Lower lobe of right lung (tissue), 2 donors: Measurements from ENCODE around the gene RAB6A. TPM values are rescaled to one million over a fixed set of nuclear protein-coding genes. Genes with fewer than 3 reads are reported as not detected.

Experiments
- ATAC-seq, 2 donors: fragments of 200-7000 bp; cut with Tn5 transposase; one replicate each; pipeline ENCODE4 v1.9.1; 2020 to 2022; ENCODE audit warnings: mild to moderate bottlenecking in 2 of 2, moderate library complexity in 2 of 2
- DNase-seq: peaks from one replicate; pipeline ENCODE4 v3.0.0-alpha.2; 2020
- H3K27ac ChIP-seq: fragments of 200-600 bp; one replicate; pipeline ENCODE4 v1.8.0; 2022
- H3K27me3 ChIP-seq: fragments of 200-600 bp; one replicate; pipeline ENCODE4 v1.8.0; 2022; ENCODE audit warnings: low read depth
- H3K36me3 ChIP-seq: fragments of 200-600 bp; one replicate; pipeline ENCODE4 v1.8.0; 2022; ENCODE audit warnings: mild to moderate bottlenecking
- H3K4me1 ChIP-seq: fragments of 200-600 bp; one replicate; pipeline ENCODE4 v1.8.0; 2022
- H3K4me3 ChIP-seq: fragments of 200-600 bp; one replicate; pipeline ENCODE4 v1.8.0; 2022; ENCODE audit warnings: mild to moderate bottlenecking
- H3K9me3 ChIP-seq: fragments of 200-600 bp; one replicate; pipeline ENCODE4 v1.8.0; 2022
- intact Hi-C: fragments of 100-400 bp; cut with DNase I; formaldehyde crosslinking; loops from one replicate; pipeline ENCODE4 v1.11.0; 2022
- total RNA-seq: library from RNA; stranded (reverse); fragmentation: NEBNext Ultra II Directional; extraction: Animal tissue kit (Norgen Biotek cat#: 25700); gene quantifications from one replicate; pipeline ENCODE4 v1.2.1, GENCODE V29; 2021
- TF ChIP-seq, protein P1 (sequence below): fragments of 200-600 bp; IDR thresholded peaks from one replicate; pipeline ENCODE4 v1.8.0; 2022; ENCODE audit warnings: antibody characterized with exemption, mild to moderate bottlenecking
- donor health status: DM: no; HTN: yes; CAD: no; lungs with severe emphysema.

RAB6A gene
- total RNA-seq, 1 donor from 2014 or later, result 128 TPM

DNA sequence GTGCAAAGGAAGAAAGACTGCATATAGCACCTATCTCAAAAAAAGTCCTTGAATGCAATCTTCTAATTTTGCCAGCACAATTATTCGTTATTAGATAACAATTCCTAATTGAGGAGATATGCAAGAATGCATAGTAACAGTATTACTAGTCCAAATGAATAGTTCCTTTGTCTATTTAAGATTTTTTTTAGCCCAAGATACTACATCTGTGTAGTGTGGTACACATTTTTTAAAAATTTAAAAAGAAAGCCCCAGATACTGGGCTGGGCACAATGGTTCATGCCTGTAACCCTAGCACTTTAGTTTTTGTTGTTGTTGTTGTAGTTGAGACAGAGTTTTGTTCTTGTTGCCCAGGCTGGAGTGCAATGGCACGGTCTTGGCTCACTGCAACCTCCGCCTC lies 43.7 kb downstream of the RAB6A start:
- H3K36me3 ChIP-seq, result peaks cover 66% of the 10 kb centered on the region
- intact Hi-C loops, result no loop called here
- TF ChIP-seq, protein P1, sequence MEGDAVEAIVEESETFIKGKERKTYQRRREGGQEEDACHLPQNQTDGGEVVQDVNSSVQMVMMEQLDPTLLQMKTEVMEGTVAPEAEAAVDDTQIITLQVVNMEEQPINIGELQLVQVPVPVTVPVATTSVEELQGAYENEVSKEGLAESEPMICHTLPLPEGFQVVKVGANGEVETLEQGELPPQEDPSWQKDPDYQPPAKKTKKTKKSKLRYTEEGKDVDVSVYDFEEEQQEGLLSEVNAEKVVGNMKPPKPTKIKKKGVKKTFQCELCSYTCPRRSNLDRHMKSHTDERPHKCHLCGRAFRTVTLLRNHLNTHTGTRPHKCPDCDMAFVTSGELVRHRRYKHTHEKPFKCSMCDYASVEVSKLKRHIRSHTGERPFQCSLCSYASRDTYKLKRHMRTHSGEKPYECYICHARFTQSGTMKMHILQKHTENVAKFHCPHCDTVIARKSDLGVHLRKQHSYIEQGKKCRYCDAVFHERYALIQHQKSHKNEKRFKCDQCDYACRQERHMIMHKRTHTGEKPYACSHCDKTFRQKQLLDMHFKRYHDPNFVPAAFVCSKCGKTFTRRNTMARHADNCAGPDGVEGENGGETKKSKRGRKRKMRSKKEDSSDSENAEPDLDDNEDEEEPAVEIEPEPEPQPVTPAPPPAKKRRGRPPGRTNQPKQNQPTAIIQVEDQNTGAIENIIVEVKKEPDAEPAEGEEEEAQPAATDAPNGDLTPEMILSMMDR, result no peak
- H3K4me1 ChIP-seq, result peaks cover 18% of the 10 kb centered on the region
- H3K27ac ChIP-seq, result no peak overlapping the region
- no peak for ATAC-seq
- no peaks in the 10 kb centered on the region for H3K27me3 ChIP-seq
- no peaks in the 10 kb centered on the region for H3K9me3 ChIP-seq
- DNase-seq, result no peak
- no peak overlapping the region for H3K4me3 ChIP-seq

DNA sequence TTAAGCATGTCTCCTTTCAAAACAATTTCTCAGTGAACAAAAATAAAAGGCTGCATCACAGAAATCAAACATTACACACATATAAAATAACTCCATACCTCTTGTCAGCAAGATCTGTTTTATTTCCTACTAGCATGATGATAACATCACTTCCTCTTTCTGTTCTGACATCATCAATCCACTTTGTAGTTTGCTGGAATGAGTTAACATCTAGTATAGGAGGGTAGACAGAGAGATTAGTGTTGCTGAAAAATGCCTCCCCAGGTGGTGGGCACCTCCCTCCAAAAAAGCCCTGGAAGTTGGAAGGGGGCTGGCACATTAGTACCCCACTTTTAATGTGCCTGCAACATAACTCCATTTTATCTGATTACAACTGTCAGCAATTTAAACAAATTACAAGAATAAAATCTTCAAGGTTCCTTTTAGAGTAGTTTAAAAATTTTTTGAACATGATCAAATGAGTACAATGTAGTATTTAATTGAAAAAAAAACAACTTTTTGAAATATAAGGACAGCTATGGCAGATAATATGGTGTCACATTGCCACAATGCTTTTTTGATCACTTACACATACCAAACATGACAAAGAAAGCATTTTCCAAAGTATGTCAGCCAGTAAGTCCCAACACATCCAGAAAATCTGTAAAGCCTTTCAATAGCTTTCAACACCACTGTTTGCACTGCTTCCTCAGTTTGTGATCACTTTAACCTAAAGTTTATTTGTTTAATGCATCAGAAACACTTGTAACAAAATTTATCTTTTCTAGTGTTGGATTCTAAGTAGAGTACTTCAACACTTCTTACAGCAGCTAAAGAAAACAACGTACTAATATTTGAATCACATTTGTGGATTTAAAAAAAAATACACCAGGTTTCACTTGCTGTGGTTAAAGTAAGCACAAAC lies 44.5 kb downstream of the RAB6A start:
- ATAC-seq, result peak; percentile 37 to 55

DNA sequence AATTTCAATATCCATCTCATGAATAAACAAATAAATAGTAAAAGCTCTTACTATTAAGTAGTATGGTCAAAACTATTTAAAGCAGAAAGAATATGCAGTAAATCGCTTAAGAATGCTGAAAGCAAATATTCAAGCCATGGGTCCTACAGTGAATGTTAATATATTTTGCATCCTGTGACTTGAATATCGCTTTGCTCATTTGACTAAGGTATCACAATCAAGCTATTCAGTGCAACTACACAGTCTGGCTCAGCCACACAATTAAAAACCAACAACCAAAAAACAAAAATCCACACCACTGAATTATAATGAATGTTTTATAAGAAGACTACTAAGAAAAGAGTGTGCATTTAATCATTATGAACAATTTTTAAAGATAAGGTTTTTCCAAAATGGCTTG lies 45.3 kb downstream of the RAB6A start:
- DNase-seq (no peak), ATAC-seq (no peak)
- Histone ChIP-seq H3K27me3 (no peaks in the 10 kb centered on the region), H3K4me1 (peaks cover 18% of the 10 kb centered on the region), H3K9me3 (no peaks in the 10 kb centered on the region), H3K27ac (no peak overlapping the region), H3K36me3 (peaks cover 78% of the 10 kb centered on the region), H3K4me3 (no peak overlapping the region)
- intact Hi-C loops, result no loop called here
- TF ChIP-seq, protein P1, result no peak

More for the DNA sequence above, 44.5 kb downstream of the RAB6A start:
- Histone ChIP-seq H3K4me3 (no peak overlapping the region), H3K27ac (no peak overlapping the region), H3K36me3 (peaks cover 70% of the 10 kb centered on the region), H3K9me3 (no peaks in the 10 kb centered on the region), H3K4me1 (peaks cover 18% of the 10 kb centered on the region), H3K27me3 (no peaks in the 10 kb centered on the region)
- TF ChIP-seq, protein P1, result no peak
- intact Hi-C loops, result no loop called here
- DNase-seq, result no peak

DNA sequence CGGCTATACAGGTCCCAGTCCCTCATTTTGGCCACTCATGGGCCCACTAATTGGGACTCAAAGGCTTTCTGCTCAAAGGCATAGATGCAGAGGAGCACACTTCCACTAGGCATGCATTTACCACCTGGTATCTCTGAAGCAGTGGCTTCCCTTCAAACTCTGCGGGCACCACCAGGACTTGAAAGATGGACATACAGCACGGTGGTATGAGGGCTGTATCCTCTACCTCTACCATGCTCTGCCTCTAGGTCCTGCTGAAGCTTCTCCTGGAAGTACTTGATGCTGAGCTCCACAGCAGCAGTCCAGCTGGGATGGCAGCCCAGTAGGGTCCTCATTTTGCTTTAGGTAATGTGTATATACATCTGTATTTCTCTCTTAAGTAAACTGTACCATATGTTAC lies 49.9 kb downstream of the RAB6A start:
- DNase-seq (no peak), ATAC-seq (no peak)
- intact Hi-C loops, result no loop called here
- H3K27me3 ChIP-seq, result no peaks in the 10 kb centered on the region
- H3K27ac ChIP-seq, result no peak overlapping the region
- peaks cover 74% of the 10 kb centered on the region for H3K36me3 ChIP-seq
- H3K4me1 ChIP-seq, result peaks cover 5% of the 10 kb centered on the region
- H3K4me3 ChIP-seq, result no peak overlapping the region
- TF ChIP-seq, protein P1, result no peak
- no peaks in the 10 kb centered on the region for H3K9me3 ChIP-seq

DNA sequence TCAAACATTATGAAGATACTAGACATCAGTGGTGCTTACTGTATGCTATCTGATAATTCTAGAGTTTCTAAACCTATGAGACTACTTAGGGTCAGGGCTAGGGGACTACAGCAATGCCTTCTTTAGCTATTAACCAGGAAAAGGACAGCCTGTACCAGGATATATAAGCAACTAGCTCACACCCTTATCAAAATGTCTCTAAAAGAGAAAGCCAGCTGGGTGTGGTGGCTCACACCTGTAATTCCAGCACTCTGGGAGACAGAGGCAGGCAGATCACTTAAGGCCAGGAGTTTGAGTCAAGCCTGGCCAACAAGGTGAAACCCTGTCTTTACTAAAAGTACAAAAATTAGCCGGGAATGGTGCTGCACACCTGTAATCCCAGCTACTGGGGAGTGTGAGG lies 55.8 kb downstream of the RAB6A start:
- peaks cover 83% of the 10 kb centered on the region for H3K36me3 ChIP-seq
- DNase-seq, result no peak
- no peak overlapping the region for H3K27ac ChIP-seq
- TF ChIP-seq, protein P1, result no peak
- intact Hi-C loops, result no loop called here
- H3K4me3 ChIP-seq, result no peak overlapping the region
- no peaks in the 10 kb centered on the region for H3K4me1 ChIP-seq
- H3K27me3 ChIP-seq, result no peaks in the 10 kb centered on the region
- no peak for ATAC-seq
- no peaks in the 10 kb centered on the region for H3K9me3 ChIP-seq
